Loucy (cell line): ENCODE results near the gene LRRK1.

Experiments
- H2AFZ ChIP-seq: fragments of 200-600 bp; sonication (generic); 2 replicates; pipeline ENCODE4 v1.6.0; 2016; ENCODE audit warnings: antibody characterized with exemption, mild to moderate bottlenecking, low read length, moderate library complexity
- H3F3A ChIP-seq: fragments of 200-600 bp; 2 replicates; pipeline ENCODE4 v1.6.0; 2016; ENCODE audit warnings: antibody characterized with exemption, low read depth, mild to moderate bottlenecking
- H3K27me3 ChIP-seq: fragments of 200-600 bp; sonication (generic); 2 replicates; pipeline ENCODE4 v1.6.1; 2014; ENCODE audit warnings: low read length, mild to moderate bottlenecking; ENCODE audit not compliant: insufficient read depth, poor library complexity, severe bottlenecking
- H3K36me3 ChIP-seq: fragments of 200-600 bp; sonication (generic); 2 replicates; pipeline ENCODE4 v1.6.1; 2016; ENCODE audit warnings: low read length; ENCODE audit not compliant: insufficient read depth
- H3K4me1 ChIP-seq: fragments of 200-600 bp; sonication (generic); 2 replicates; pipeline ENCODE4 v1.5.1; 2014; ENCODE audit warnings: low read length, mild to moderate bottlenecking; ENCODE audit not compliant: insufficient read depth, poor library complexity, severe bottlenecking
- H3K4me2 ChIP-seq: fragments of 200-600 bp; sonication (generic); 2 replicates; pipeline ENCODE4 v1.6.0; 2014; ENCODE audit warnings: antibody characterized with exemption, low read length, low read depth, mild to moderate bottlenecking; ENCODE audit not compliant: poor library complexity, severe bottlenecking
- H3K4me3 ChIP-seq: fragments of 200-600 bp; sonication (generic); 2 replicates; pipeline ENCODE4 v1.5.1; 2014; ENCODE audit warnings: low read length, mild to moderate bottlenecking, mixed read lengths; ENCODE audit not compliant: poor library complexity, severe bottlenecking
- H3K79me2 ChIP-seq: fragments of 200-600 bp; sonication (generic); 2 replicates; pipeline ENCODE4 v1.6.1; 2014; ENCODE audit warnings: low read length; ENCODE audit not compliant: insufficient read depth
- H3K9ac ChIP-seq: fragments of 200-600 bp; sonication (generic); 2 replicates; pipeline ENCODE4 v1.6.0; 2014; ENCODE audit warnings: mild to moderate bottlenecking, low read depth, low read length, moderate library complexity; ENCODE audit not compliant: poor library complexity, severe bottlenecking
- H3K9me2 ChIP-seq: fragments of 200-600 bp; sonication (generic); replicated peaks from 2 replicates; pipeline ENCODE4 v1.6.1; 2016; ENCODE audit warnings: low read depth, low read length, mixed read lengths
- H3K9me3 ChIP-seq: fragments of 200-600 bp; sonication (generic); 2 replicates; pipeline ENCODE4 v1.6.1; 2014; ENCODE audit warnings: mild to moderate bottlenecking, antibody characterized with exemption, low read length, low read depth; ENCODE audit not compliant: insufficient read depth
- H4K20me1 ChIP-seq: fragments of 200-600 bp; sonication (generic); 2 replicates; pipeline ENCODE4 v1.6.0; 2014; ENCODE audit warnings: antibody characterized with exemption, low read length, mild to moderate bottlenecking; ENCODE audit not compliant: insufficient read depth, poor library complexity, severe bottlenecking
- CTCF ChIP-seq: fragments of 200-600 bp; sonication (generic); conservative IDR thresholded peaks from 2 replicates; pipeline ENCODE4 v1.5.1; 2014; ENCODE audit warnings: mild to moderate bottlenecking, antibody characterized with exemption, low read length
- EZH2phosphoT487 ChIP-seq: fragments of 200-600 bp; IDR thresholded peaks from 2 replicates; pipeline ENCODE4 v1.6.1; 2018; ENCODE audit warnings: antibody characterized with exemption, mild to moderate bottlenecking, moderate library complexity, borderline replicate concordance

The LRRK1 gene

GRCh38 chr15:101062471-101063171, 143.5 kb downstream of the LRRK1 start:
- Histone ChIP-seq H3K4me3 (no peak overlapping the region), H3K4me2 (no peak overlapping the region), H3F3A (no peaks in the 10 kb centered on the region), H4K20me1 (no peaks in the 10 kb centered on the region), H2AFZ (no peak overlapping the region), H3K4me1 (peaks cover 9% of the 10 kb centered on the region), H3K9ac (no peak overlapping the region), H3K79me2 (no peaks in the 10 kb centered on the region), H3K27me3 (no peaks in the 10 kb centered on the region), H3K9me2 (no peaks in the 10 kb centered on the region), H3K36me3 (no peaks in the 10 kb centered on the region), H3K9me3 (no peaks in the 10 kb centered on the region)
- TF ChIP-seq CTCF (no peak), EZH2phosphoT487 (no peak)

- Histone ChIP-seq H3K9me3 (no peaks in the 10 kb centered on the region), H2AFZ (no peak overlapping the region), H3K4me3 (no peak overlapping the region), H3K4me2 (no peak overlapping the region), H4K20me1 (no peaks in the 10 kb centered on the region), H3K79me2 (no peaks in the 10 kb centered on the region), H3K36me3 (no peaks in the 10 kb centered on the region), H3K27me3 (no peaks in the 10 kb centered on the region), H3K9me2 (no peaks in the 10 kb centered on the region), H3F3A (no peaks in the 10 kb centered on the region), H3K9ac (no peak overlapping the region), H3K4me1 (peaks cover 5% of the 10 kb centered on the region)
- TF ChIP-seq EZH2phosphoT487 = no peak
- TF ChIP-seq CTCF = no peak
These were observed 144.1 kb downstream of the LRRK1 start for GRCh38 chr15:101063212-101063611.

GRCh38 chr15:101063891-101064794, 145.0 kb downstream of the LRRK1 start:
- H3F3A ChIP-seq = no peaks in the 10 kb centered on the region
- no peak overlapping the region for H3K4me3 ChIP-seq
- H3K79me2 ChIP-seq = no peaks in the 10 kb centered on the region
- H3K36me3 ChIP-seq = no peaks in the 10 kb centered on the region
- no peaks in the 10 kb centered on the region for H3K9me3 ChIP-seq
- no peak overlapping the region for H2AFZ ChIP-seq
- no peaks in the 10 kb centered on the region for H4K20me1 ChIP-seq
- TF ChIP-seq CTCF (no peak), EZH2phosphoT487 (no peak)
- H3K9me2 ChIP-seq = no peaks in the 10 kb centered on the region
- H3K4me1 ChIP-seq = peaks cover 5% of the 10 kb centered on the region
- no peak overlapping the region for H3K4me2 ChIP-seq
- no peak overlapping the region for H3K9ac ChIP-seq
- no peaks in the 10 kb centered on the region for H3K27me3 ChIP-seq
